SK-N-SH (cell line): ENCODE measurements around the gene RPA1.

ENCODE experiments used
- EP300 ChIP-seq, 2 experiments: IDR thresholded peaks; 2 replicates each; pipeline versions ENCODE4 v1.4.0 to v1.6.1; 2012; ENCODE audit warnings: borderline replicate concordance in 1 of 2, low read depth in 1 of 2, low read length in 1 of 2
- FOXJ3 ChIP-seq: sonication (generic); formaldehyde crosslinking; IDR thresholded peaks from 2 replicates; pipeline ENCODE4 v1.5.1; 2020; ENCODE audit warnings: mild to moderate bottlenecking, missing genetic modification reagents
- IRF3 ChIP-seq: fragments of 150-350 bp; IDR thresholded peaks from 2 replicates; pipeline ENCODE4 v1.6.1; 2016; ENCODE audit warnings: mild to moderate bottlenecking, low read depth, low read length
- MAX ChIP-seq: IDR thresholded peaks from 2 replicates; pipeline ENCODE4 v1.4.0; 2012; ENCODE audit warnings: low read depth
- SIN3A ChIP-seq: IDR thresholded peaks from 2 replicates; pipeline ENCODE4 v1.6.1; 2012; ENCODE audit warnings: low read depth, mild to moderate bottlenecking, low read length, moderate library complexity, borderline replicate concordance
- TAF1 ChIP-seq: IDR thresholded peaks from 2 replicates; pipeline ENCODE4 v1.6.1; 2012; ENCODE audit warnings: low read depth, mild to moderate bottlenecking, low read length, moderate library complexity, borderline replicate concordance
- USF2 ChIP-seq: fragments of 150-350 bp; IDR thresholded peaks from 2 replicates; pipeline ENCODE4 v1.6.1; 2017; ENCODE audit warnings: antibody characterized with exemption, low read length, low read depth, borderline replicate concordance
- TF ChIP-seq, protein P1 (sequence below): fragments of 200-600 bp; sonication (generic); IDR thresholded peaks from 2 replicates; pipeline ENCODE4 v1.6.1; 2017; ENCODE audit warnings: antibody characterized with exemption, mild to moderate bottlenecking, moderate library complexity

GRCh38 chr17:1808644-1809043, 21.2 kb upstream of the RPA1 start:
- TF ChIP-seq, protein P1, sequence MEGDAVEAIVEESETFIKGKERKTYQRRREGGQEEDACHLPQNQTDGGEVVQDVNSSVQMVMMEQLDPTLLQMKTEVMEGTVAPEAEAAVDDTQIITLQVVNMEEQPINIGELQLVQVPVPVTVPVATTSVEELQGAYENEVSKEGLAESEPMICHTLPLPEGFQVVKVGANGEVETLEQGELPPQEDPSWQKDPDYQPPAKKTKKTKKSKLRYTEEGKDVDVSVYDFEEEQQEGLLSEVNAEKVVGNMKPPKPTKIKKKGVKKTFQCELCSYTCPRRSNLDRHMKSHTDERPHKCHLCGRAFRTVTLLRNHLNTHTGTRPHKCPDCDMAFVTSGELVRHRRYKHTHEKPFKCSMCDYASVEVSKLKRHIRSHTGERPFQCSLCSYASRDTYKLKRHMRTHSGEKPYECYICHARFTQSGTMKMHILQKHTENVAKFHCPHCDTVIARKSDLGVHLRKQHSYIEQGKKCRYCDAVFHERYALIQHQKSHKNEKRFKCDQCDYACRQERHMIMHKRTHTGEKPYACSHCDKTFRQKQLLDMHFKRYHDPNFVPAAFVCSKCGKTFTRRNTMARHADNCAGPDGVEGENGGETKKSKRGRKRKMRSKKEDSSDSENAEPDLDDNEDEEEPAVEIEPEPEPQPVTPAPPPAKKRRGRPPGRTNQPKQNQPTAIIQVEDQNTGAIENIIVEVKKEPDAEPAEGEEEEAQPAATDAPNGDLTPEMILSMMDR = no peak
- no peak for TF ChIP-seq USF2
- no peak for TF ChIP-seq SIN3A
- no peak for TF ChIP-seq EP300 (IDR thresholded peaks at IDR 0.05; ENCODE audit: borderline replicate concordance in 1 of 2, low read depth in 1 of 2, low read length in 1 of 2)
- TF ChIP-seq IRF3 = no peak
- TF ChIP-seq MAX = no peak
- TF ChIP-seq FOXJ3 (CRISPR knock-in tag) = no peak
- TF ChIP-seq TAF1 = no peak
